Gastroesophageal sphincter (tissue), 3 donors: ENCODE results near the gene COL5A2.

Experiments
- POLR2A ChIP-seq, 2 donors: fragments of 450-650 bp; IDR thresholded peaks; one replicate each; pipeline ENCODE4 v1.6.1; 2017; ENCODE audit warnings: antibody characterized with exemption in 2 of 2, mild to moderate bottlenecking in 2 of 2, moderate library complexity in 1 of 2
- TF ChIP-seq, protein P1 (sequence below), 4 experiments: fragments of 200-600 bp in 2 of 4; fragments of 450-650 bp in 2 of 4; sonication (generic) in 1 of 4; IDR thresholded peaks; one replicate each; pipeline ENCODE4 v1.5.1; 2017 to 2019; ENCODE audit warnings: antibody characterized with exemption in 4 of 4, mild to moderate bottlenecking in 2 of 4, moderate library complexity in 2 of 4

DNA sequence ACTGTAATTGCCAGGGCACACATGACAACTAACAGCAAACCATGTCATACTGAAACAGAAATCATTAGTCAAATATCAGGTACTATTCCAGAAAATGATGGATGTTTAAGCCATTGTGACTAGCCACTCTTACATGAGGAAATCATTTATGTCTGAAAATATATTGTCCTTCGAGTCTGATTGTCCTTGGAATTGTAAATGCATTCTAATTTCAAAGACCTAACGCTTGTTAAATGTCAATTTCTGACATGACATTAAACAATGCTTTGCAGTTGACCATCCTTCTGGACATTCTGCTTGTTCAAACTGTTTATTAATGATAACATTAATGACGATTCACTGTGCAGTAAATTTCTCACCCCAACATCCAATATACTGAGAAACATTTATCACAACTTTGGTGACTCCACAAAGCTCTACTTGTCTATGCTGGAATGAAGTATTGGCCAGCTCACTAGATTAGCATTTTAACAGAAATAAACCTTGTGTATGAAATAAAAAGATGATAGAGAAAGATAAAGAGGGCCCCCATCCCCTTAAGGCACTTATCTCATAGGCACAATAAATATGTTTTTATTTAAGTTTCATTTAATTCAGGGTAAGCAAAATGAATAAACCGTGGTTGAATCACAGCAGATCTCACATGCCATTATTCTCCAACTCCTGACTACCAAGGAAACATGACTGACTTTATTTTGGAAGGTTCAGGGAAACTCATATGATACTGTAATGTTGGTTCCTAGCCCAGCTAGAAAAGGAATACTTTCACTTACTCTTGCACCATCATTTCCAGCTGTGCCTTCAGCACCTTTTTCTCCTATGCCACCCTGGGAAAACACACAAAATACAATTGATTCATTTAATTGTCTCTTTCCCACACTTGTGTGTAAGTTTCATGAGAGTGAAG, 123.1 kb downstream of the COL5A2 start:
- TF ChIP-seq, protein P1, sequence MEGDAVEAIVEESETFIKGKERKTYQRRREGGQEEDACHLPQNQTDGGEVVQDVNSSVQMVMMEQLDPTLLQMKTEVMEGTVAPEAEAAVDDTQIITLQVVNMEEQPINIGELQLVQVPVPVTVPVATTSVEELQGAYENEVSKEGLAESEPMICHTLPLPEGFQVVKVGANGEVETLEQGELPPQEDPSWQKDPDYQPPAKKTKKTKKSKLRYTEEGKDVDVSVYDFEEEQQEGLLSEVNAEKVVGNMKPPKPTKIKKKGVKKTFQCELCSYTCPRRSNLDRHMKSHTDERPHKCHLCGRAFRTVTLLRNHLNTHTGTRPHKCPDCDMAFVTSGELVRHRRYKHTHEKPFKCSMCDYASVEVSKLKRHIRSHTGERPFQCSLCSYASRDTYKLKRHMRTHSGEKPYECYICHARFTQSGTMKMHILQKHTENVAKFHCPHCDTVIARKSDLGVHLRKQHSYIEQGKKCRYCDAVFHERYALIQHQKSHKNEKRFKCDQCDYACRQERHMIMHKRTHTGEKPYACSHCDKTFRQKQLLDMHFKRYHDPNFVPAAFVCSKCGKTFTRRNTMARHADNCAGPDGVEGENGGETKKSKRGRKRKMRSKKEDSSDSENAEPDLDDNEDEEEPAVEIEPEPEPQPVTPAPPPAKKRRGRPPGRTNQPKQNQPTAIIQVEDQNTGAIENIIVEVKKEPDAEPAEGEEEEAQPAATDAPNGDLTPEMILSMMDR (IDR thresholded peaks at IDR 0.05), result no peak
- TF ChIP-seq POLR2A (IDR thresholded peaks at IDR 0.05), result no peak
